HL-60/S4 (cell line): ENCODE data around the gene OR2Y1.
"Not testable (repeated sequence)": the region's sequence is repeated elsewhere in the genome, so short reads cannot be mapped to it uniquely, and the experiment has no call there.

ENCODE experiments used
- in situ Hi-C: fragments of 300-500 bp; cut with MboI; formaldehyde crosslinking; loops from 2 replicates; pipeline ENCODE4 v1.14.3; 2022; ENCODE audit warnings: low sequenced_read_pairs

OR2Y1 gene

GRCh38 chr5:180740953-180741352 is 1.1 kb upstream of the OR2Y1 start:
- in situ Hi-C loops: not testable (repeated sequence)

GRCh38 chr5:180739271-180739670 is 587 bp downstream of the OR2Y1 start:
- in situ Hi-C loops: no loop called here

GRCh38 chr5:180736536-180736935 is 3.3 kb downstream of the OR2Y1 start:
- in situ Hi-C loops: no loop called here

- in situ Hi-C loops: no loop called here
Measured at GRCh38 chr5:180724944-180725343, 14.9 kb downstream of the OR2Y1 start.

GRCh38 chr5:180723936-180724335 is 15.9 kb downstream of the OR2Y1 start:
- in situ Hi-C loops: no loop called here

- in situ Hi-C loops: no loop called here
Measured at GRCh38 chr5:180720486-180720885, 19.4 kb downstream of the OR2Y1 start.

GRCh38 chr5:180719781-180720180 is 20.1 kb downstream of the OR2Y1 start:
- in situ Hi-C loops: no loop called here

GRCh38 chr5:180718810-180719453 is 20.9 kb downstream of the OR2Y1 start:
- in situ Hi-C loops: no loop called here

- in situ Hi-C loops: no loop called here
Measured at GRCh38 chr5:180717989-180718388, 21.9 kb downstream of the OR2Y1 start.

- in situ Hi-C loops: no loop called here
Measured at GRCh38 chr5:180704362-180704761, 35.5 kb downstream of the OR2Y1 start.

GRCh38 chr5:180703912-180704311 is 35.9 kb downstream of the OR2Y1 start:
- in situ Hi-C loops: no loop called here

GRCh38 chr5:180703371-180703770 is 36.5 kb downstream of the OR2Y1 start:
- in situ Hi-C loops: not testable (repeated sequence)

- in situ Hi-C loops: not testable (repeated sequence)
Measured at GRCh38 chr5:180700440-180700839, 39.4 kb downstream of the OR2Y1 start.

GRCh38 chr5:180699042-180699441 is 40.8 kb downstream of the OR2Y1 start:
- in situ Hi-C loops: no loop called here

GRCh38 chr5:180696116-180696515 is 43.7 kb downstream of the OR2Y1 start:
- in situ Hi-C loops: no loop called here

GRCh38 chr5:180692429-180692828 is 47.4 kb downstream of the OR2Y1 start:
- in situ Hi-C loops: no loop called here

GRCh38 chr5:180691046-180691445 is 48.8 kb downstream of the OR2Y1 start:
- in situ Hi-C loops: no loop called here

GRCh38 chr5:180690562-180690961 is 49.3 kb downstream of the OR2Y1 start:
- in situ Hi-C loops: no loop called here

GRCh38 chr5:180689775-180690174 is 50.1 kb downstream of the OR2Y1 start:
- in situ Hi-C loops: no loop called here
